AG09319 (cell line): Measurements from ENCODE around the gene PDK1.
"Not testable (repeated sequence)": the region's sequence is repeated elsewhere in the genome, so short reads cannot be mapped to it uniquely, and the experiment has no call there.

Source experiments
- DNase-seq: peaks from one replicate; pipeline ENCODE4 v3.0.0-alpha.2; 2010; ENCODE audit warnings: low read depth; ENCODE audit errors: extremely low read depth
- CTCF ChIP-seq: IDR thresholded peaks from 2 replicates; pipeline ENCODE4 v1.5.1; 2011; ENCODE audit warnings: low read depth, mild to moderate bottlenecking, inconsistent platforms, low read length, moderate library complexity

PDK1 gene

GRCh38 chr2:172578860-172579512 lies 23.1 kb downstream of the PDK1 start:
- no peak for DNase-seq

GRCh38 chr2:172580544-172580943 lies 24.7 kb downstream of the PDK1 start:
- DNase-seq = no peak
- TF ChIP-seq CTCF = no peak

More at GRCh38 chr2:172578860-172579512, 23.1 kb downstream of the PDK1 start:
- TF ChIP-seq CTCF = no peak

DNA sequence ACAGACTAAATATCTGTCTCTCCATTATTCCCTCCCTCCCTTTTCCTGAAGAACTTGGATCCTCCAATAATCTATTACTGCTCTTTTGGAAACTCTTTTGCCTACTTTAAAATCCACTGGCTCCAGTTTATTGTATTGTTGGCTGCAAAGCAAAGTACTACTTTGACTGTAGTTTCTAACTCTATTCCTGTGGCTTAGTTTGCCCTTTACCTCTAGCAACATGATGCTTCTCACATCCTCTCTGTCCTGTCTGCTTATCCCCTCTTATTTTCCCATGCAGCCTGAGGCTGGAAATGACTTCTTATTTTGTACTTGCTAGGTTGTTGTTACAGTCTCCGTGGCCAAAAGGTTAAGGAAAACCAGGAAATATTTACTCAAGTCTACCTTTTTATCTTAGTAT lies 26.8 kb downstream of the PDK1 start:
- DNase-seq = no peak
- no peak for TF ChIP-seq CTCF

DNA sequence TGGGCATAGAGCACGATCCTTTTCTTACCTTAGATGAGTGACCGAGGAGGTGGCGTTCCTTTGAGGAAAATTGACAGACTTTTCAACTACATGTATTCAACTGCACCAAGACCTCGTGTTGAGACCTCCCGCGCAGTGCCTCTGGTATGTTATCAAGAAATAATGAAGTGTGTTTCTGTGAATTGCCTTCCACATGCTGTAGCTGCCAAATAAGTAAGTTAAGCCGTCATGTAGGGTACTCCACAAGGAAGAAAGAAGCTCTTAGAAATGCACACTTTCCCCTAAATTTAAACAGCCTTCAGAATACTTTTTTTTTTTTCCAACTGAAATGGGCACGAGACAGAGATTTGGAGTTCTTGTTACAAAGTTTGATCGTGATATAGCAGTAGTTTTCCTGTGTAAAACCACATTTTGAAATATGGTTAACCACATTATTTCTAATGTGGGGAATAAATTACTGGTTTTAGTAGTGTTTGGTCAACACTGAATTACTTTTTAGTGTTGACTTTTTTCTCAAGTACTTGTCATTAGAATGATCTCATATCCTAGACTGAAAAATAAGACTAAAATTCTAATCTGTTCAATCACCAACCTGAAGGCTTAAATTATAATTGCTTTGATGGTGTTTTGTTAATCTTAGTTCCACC lies 30.5 kb downstream of the PDK1 start:
- no peak for DNase-seq
- TF ChIP-seq CTCF = no peak

GRCh38 chr2:172587231-172587630 lies 31.3 kb downstream of the PDK1 start:
- DNase-seq = not testable (repeated sequence)

DNA sequence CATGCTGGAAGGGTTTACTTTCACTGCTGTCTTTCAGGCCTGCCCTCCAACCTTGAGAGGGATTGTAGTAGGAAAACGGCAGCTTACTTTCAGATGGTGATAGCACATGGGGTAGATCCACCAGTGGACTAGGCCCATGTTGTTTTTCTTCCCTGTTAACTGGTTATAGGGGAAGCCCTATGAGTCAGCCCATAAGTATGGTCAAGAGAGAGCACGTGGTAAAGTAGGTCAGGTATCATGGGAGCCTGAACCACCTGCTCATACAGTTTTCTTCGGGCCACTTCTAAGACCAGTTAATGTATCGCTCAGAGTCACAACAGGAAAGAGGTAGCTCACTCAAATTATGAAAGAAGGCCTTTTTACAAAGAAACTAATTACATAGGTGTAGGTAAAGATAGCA lies 33.0 kb downstream of the PDK1 start:
- DNase-seq = no peak
- TF ChIP-seq CTCF = no peak

- not testable (repeated sequence) for DNase-seq
These were observed 35.5 kb downstream of the PDK1 start for GRCh38 chr2:172591386-172591785.

- DNase-seq = not testable (repeated sequence)
These were observed 36.3 kb downstream of the PDK1 start for GRCh38 chr2:172592190-172592589.

DNA sequence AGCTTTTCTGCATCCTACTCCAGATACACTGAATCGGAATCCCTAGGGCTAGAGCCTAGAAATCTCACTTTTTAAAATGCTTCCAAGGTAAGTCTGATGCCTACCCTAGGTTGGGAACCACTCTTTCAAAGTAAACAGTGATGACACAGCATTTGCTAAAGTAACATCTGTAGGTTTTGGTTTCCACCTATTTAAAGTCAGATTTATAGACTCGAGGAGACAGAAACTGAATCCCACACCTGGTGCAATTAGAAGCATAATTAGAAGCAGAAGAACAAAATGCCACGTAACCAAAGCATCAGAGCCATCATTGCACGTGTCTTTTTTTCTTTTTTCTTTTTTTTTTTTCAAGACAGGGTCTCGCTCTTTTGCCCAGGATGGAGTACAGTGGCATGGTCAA lies 40.9 kb downstream of the PDK1 start:
- no peak for DNase-seq
- no peak for TF ChIP-seq CTCF
